Stimulated activated CD4-positive, alpha-beta T cell treated with anti-CD3 and anti-CD28 coated beads, Interleukin-15, amount 100 ng/mL, for 1 hour (primary cell): Measurements from ENCODE around the gene NRG3.
"Not testable (repeated sequence)": the region's sequence is repeated elsewhere in the genome, so short reads cannot be mapped to it uniquely, and the experiment has no call there.

Source experiments
- DNase-seq, 2 donors: peaks; one replicate each; pipeline ENCODE4 v3.0.0-alpha.2; 2020; ENCODE audit warnings: low read depth in 1 of 2, low spot score in 1 of 2

NRG3 gene

DNA sequence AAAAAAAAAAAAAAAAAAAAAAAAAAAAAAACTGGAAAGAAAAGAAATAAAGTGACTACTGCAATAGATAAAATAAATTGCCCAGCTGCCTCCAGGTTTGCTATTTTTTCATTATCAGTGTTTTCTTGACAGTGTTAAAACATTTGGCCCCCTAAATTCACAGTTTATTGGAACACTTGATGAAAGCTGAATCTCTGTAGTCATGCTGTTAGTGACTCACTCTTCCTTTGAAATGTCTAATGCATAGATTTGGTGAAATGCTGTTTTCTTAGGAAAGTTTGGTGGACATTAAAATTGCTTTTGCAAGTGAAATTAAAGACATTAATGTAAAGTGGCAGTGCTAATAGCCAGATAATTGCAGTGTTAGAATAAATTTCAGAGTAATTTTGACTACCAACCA, 785.2 kb downstream of the NRG3 start:
- no peak for DNase-seq

DNA sequence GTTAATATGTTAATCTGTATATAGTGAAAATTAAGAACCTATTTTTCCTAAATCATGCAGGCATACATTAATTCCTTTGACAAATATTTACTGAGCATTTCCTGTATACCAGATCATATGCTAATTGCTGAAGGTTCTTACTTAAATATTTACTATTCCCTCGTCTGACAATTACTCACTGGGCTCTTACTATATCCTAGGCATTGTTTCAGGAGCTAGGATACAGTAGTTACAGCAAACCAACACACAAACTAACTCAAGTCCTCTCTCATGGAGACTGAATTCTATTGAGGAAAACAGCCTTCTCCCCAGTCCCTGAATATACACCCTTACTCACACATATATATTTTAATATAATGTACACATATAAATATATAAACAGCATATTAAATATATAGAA, 786.0 kb downstream of the NRG3 start:
- DNase-seq, result no peak

DNA sequence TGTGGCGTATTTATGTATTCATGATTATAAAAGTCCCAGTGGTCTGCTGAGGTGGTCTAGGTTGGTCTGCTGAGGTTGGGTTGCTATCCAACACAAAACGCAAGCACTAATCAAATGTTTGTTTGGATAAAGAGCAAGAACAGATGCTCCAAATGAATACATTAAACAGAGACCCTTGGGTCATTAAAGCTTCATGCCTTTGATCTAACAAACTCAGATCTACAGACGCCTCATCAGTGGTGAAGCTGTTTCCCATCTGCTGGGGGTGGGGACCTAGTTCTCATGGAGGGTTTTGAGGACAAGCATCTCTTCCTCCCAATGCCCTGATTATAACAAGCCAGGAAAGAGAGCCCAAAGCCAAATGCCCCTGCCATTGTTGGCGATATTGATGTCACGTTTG, 786.7 kb downstream of the NRG3 start:
- DNase-seq, result no peak

DNA sequence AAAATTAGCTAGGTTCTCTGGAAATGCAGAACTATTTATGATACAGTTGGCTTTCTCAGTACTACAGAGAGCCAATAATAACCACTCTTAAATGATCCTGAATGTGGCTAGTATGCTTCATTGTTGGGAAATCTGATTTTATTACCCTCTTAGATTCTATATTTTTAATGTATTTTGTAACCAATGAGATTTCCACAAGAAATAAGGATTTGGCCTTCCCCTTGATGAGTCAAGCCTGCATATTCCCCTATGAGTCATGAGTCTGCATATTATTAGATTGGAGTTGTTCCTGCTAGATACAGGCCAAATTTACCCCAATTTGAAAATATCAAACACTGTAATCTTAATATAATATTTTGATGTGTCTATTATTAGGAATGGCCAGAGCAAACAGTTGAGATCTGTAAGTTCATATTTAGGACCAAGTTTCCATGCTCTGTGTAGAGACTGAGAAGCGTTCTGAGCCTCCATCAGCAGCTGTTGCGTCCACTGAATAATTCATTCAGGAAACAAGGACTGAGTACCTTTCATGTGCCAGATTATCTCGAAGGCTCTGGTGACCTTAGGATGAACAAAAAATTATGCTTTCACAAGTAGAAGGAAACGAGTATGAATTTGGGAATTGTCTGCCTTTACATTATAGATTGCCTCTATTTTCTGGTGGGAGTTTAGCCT, 793.4 kb downstream of the NRG3 start:
- DNase-seq, result no peak

DNA sequence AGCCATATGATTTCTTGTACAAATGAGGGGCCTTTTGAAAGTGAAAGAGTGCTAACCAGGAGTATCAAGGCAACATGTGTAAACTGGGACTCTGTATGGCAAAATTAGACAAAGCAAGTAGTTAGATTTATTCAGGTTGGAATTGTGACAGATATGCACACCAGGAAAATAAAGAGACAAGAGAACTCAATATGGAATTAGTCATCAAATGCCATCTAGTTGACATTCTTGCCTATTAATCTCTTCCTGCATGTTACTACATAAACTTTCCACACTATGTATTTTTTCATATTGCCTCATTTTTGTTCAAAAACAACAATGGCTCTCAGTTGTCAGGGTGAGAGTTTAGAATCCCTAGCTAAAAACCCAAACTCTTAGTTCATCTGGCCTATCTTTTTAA, 799.0 kb downstream of the NRG3 start:
- DNase-seq, result no peak

DNA sequence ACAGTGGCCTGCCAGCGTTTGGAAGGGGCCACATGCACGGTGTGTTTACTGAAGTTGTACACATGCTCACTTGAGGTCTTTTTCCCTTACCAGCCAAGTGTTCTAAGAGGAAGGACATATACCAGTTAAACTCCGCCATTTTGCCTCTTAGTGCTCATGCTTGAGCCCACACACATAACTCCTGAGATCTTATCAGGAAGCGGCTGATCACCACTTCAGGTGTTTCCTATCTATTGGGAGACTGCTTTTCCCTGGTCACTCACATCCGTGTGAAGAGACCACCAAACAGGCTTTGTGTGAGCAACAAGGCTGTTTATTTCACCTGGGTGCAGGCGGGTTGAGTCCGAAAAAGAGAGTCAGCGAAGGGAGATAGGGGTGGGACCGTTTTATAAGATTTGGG, 802.9 kb downstream of the NRG3 start:
- DNase-seq, result not testable (repeated sequence)

DNA sequence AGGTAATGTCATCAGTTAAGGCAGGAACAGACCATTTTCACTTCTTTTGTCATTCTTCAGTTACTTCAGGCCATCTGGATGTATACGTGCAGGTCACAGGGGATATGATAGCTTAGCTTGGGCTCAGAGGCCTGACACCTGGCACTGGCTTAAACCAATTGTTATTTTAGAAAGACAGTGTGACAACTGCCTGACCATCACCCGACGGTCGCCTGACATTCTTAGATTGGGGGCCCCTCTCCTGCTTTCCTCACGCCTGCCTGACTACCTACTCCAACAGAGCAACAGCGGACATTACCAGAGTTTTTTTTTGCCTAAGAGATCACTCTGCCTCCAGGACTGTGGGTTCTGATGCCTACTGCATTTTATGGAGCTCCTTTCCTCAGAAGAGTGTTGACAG, 803.5 kb downstream of the NRG3 start:
- DNase-seq, result not testable (repeated sequence)

DNA sequence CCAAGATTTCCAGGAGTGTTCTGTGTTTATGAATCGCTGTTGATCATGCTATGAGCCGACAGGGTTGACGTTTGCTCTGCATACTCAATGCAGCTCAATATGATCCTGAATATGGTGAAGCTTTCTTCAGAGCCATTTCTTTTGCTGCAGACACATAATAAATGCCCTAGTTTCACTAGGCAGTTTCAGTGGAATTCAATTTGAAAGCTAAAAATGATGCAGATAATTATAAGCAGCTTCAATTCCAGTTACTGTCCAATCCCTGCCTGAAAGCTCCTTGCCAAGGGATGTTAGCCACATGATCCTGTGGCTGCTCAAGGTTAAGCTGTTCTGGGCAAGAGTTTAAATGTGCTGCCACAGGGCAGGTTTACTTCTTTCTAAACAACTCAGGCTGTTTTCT, 805.6 kb downstream of the NRG3 start:
- no peak for DNase-seq

DNA sequence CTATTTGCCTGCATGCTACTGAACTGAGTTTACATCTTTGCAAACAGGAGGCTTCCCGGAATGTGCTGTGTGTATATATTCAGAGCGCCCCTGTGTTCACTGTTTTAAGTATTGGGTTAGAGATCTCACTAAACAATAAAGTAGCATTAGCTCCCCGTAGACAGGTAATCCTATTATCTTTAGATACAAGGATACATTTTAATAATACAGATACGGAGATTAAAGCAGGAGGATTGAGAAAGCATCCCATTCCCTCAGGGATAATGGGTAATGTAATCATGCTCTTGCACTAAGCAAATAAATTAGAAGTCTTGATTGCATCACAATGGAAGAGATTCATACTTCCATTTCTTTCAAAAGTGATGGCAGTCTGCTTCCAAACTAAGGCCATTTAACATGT, 809.0 kb downstream of the NRG3 start:
- no peak for DNase-seq

DNA sequence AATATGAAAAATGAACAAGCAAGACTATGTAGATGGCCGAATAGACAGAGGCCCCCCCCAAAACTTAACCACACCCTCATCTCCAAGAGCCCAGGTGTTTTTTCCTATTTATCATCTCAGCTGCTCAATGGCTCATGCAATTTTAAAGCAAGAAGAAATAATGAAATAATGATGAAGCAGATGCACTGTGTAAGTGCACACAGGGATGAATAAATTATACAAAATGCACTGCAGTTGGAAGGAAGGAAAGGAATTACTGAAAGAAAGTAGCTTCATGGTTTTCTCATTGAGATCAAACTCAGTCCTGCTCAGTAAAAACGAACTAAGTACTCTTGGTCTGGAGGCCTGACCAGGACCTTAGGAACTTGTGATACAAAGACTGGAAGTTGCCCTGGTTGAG, 810.1 kb downstream of the NRG3 start:
- no peak for DNase-seq

DNA sequence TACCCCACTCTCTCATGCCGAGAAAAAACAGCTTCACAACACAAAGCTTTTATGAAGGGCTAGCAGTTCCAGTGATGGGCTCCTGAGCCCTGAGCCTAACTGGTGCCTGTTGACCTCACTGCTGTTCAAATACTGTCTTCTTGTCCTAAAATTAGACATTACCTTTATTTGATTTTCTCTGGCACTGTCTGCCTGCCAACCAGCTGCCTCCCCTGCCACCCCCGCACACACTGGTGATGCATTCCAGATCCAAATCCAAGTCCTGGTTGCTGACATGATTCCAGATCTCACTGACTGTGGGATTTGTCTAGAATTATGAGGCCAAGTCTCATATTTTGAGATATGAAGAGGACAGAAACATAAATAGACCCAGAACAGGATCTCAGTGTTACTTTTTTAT, 816.2 kb downstream of the NRG3 start:
- DNase-seq, result no peak

DNA sequence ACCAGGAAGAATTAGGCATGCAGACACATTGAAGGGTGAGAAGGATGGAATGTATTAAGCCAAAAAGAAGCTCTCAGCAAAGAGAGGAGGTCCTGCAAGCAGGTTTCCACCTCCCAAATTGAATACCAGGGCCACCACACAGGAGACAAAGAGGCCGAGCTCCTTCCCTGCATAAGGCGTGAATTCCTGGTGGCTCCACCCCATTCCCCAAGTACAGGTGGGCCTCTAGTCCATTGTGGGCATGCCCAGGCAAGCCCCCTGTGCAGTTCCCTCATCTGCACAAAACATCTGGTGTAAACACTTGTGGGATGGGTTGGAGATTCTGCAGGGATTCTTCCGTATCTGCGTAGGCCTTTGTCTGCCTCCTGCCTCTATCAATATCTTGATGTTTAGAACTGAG, 817.5 kb downstream of the NRG3 start:
- no peak for DNase-seq

DNA sequence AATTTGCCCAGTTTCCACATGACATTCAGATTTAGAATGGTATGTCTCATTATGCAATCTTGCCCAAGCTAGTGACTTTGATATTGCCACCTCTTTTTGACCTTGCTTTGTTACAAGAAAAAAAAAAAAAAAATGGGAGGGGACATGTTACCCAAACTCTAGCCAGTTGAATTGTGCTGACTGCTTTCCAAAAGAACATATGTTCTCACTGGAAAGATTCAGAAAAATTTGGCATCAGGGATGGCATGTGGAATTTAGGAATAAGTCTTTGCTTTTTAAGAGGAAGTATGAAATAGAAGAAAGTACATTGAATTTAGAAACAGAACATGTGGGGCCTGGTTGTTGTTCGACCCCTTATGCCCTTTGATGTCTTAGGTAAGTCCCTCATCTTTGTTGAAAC, 846.8 kb downstream of the NRG3 start:
- DNase-seq, result no peak

DNA sequence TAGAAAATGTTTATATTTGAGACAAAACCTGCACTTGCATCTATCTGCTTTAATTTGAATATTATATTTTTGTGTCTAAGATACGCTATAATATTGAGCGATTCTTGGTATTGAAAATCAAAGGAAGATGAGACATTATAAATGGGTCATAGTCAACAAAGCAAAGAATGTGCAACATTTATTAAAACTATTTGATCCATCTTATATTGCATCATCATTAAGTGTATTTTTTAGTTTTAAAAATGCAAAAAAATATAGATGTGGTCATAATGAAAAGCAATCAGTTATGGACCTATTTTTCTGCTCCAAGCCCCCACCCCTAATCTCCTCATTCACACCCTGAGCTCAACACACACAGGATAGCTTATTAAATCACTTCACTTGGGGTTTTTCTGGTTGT, 847.3 kb downstream of the NRG3 start:
- DNase-seq, result no peak

DNA sequence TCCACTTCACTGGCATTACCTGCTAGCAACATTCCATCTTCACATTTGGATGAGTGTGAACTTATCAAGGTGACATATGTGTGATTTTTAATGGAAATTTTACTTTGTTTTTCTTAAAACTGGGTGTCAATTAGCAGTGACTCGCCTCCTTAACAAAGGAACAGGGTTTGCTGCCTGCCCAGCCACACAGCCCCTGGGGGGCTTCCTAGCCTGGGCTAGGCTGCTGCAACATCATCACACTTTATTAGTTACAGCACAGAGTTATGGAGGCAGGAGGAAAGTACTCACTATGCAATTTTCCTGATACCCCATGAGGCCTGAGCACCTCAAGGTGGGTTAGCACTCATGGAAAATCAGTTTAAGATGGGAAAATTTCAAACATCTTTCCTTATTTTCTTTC, 861.3 kb downstream of the NRG3 start:
- no peak for DNase-seq

DNA sequence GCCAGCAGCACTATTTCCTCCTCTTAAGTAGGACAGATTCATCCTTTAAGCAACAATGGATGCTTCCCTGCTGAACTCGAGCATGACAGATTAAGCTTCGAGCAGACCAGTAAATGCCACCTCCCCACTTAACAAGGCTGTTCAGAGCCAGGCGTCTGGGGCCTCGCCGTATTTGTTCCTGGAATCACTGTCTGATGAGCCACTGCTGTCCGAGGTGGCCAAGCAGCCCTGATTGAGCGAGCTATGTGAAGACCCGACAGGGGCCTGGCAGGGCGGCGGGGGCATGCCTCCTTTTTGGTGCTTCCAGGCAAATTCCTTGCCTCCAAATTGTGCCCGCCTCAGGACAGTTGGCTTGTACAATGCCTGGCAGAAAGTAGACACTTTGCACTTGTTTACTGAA, 862.6 kb downstream of the NRG3 start:
- DNase-seq, result no peak

DNA sequence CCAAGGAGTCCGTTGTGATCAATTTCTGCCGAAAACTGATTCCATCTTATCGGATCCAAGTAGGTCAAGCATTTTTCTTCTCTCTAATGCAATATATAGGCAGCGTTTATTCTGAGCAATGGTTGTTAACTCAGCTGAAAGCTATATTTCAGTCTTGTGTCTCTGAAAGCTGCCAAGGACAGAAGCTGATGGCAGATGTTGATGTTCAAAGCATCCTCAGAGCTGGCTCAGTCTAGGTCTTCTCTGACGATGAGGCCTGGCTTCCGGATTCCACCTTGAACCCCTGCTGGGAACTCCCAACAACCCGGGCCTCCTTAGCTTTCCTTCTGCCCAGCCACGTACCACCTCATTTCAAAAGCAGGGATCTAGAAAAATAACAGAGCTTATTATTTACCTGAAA, 863.6 kb downstream of the NRG3 start:
- DNase-seq, result no peak

DNA sequence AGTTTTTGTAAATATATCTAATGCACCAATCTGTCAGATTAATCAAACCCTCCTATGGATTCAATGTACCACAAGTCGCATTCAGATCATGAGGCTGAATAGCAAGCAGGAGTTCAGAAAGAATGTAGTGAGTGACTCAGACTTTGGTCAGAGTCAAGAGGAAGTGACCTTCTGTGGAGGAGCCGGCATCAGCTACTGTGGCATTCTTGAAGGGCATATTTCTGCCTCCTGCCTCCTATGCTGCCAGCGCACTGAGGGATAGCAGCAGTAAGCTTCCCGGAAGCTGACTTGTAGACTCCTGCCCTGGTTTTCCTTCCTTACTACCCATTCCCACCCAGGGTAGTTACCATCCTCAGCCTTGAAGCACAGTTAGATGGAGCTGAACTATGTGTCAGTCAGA, 867.5 kb downstream of the NRG3 start:
- DNase-seq, result no peak

DNA sequence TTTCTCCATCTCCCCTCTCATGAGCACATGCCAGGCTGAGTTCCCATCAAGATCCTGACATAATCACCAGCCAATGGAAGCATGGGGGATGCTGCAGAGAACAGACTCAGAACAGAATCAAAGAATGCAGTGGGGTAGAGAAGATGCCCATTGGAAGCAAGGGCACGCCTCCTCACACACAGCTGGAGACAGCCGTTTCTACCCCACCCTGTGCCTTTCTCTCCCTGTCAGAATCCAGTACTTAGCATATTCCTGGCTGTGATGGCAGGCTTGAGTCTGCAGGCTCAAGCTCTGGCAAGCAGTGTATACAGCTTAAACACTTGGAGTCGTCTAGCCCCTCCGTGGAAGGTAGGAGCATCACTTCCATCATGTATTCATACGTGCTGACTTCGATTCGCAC, 867.9 kb downstream of the NRG3 start:
- DNase-seq, result no peak

DNA sequence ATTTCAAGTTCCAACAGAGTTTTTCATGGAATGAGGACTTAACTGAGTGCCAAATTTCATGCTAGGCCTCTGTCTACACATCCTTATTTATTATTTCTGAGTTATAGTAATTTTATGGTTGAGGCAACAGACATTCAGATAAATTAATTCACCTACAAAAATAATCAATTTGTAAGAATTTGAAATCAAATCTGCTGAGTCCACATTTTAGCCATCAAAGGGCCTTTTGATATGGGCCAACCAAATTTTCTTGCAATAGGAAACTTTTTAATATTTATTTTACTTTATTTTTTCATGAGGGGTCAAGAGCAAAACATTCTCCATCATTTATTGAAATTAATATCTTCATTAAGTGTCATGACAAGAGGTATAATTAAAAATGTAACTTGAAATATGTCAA, 875.5 kb downstream of the NRG3 start:
- no peak for DNase-seq

DNA sequence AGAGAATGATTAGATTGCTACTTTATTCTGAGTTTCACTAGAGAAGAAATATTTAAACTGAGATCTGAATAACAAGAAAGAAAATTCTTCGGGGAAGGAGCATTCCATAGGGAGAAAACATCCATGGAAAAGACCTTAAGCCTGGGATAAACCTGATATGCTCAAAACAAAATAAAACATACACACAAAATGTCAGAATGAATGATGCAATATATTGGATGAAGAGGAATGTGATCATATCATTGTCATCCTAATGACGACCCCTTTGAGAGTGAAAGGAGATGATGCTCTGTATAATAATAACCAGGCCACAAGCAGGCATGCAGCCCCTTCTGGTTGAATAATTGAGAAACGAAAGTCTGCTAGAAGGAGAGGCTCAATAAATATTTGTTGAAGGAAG, 882.4 kb downstream of the NRG3 start:
- no peak for DNase-seq

DNA sequence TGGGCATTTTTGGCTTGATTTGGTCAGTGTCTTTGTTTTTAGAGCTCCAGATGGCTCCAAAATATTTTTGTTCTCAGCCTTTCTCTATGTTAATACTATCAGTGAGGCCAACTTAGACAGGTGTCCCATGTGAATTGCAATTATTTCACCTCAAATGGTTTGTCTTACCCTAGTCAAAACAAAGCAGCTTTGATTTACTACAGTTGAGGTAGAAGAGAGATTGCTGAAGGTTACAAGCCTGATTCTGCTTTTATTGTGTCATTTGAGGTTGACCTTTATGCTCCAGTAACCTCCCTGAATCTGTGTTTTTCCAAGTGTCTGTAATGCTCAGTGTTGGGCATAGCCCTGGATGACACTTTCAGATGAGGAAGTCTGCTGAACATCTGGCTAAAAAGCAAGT, 882.9 kb downstream of the NRG3 start:
- no peak for DNase-seq

DNA sequence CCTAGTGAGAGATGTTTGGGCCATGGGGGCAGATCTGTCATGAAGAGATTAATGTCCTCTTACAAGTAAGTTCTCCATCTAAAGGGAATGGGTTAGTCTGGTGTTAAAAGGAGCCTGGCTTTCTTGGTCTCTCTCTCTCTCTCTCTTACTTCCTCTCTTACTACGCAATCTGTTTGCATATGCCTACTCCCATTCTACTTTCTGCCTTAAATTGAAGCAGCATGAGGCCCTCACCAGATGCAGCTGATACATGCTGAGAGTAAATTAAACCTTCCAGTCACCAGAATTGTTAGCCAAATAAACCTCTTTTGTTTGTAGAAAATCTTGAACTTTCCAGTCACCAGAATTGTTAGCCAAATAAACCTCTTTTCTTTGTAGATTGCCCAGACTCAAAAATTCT, 884.1 kb downstream of the NRG3 start:
- no peak for DNase-seq

DNA sequence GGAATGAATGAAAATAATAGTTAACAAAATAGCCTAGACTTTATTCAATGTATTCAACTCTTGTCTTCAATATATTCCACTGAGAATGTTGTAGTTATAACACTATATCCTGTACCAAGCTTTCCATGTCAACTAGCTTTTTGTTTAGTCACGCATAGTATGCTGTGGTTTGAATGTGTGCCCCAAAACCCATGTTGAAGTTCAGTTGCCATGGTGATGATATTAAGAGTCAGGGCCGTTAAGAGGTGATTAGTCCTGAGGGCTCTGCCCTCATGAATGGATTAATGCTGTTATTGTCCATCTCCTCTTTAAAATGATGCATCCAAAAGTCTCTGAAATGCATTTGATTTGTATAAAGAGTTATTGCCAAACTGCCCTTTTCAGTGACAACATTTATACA, 887.6 kb downstream of the NRG3 start:
- DNase-seq, result no peak
